HG02678 (cell line): ENCODE results near the gene MAMDC4.

ENCODE experiments used
- ATAC-seq: cut with Tn5 transposase; IDR thresholded peaks from one replicate; pipeline ENCODE4 v1.9.1; 2021; ENCODE audit warnings: mild to moderate bottlenecking, moderate library complexity; ENCODE audit not compliant: unreplicated experiment

MAMDC4 gene

DNA sequence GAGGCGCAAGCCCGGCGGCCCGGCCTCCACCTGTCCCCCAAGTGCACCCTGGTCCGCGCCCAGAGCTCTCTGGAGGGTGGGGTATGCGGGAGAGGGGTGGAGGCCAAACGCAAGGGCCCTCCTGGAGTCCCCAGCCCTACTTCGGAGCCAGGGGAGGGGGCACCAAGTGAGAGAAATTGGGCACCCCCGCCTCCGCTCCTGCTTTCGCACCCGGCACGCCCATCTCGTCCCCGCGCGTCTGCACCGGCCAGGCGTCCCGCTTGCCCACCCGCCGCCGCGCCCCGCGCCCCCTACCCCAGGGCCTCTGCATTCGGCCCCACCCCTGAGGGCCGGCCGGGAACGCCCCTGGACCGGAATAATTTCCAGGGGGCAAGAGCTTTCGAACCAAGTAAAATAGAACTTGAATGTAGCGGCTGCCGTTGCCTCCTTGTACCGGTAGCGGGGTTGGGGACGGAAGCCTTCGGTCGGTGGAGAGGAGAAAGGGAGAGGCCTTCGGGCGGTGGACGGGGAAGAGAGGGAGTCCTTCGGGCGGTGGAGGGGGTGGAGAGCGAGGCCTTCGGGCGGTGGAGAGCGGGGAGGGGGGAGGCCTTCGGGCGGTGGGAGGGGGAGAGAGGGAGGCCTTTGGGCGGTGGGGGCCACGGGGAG lies 3.6 kb upstream of the MAMDC4 start:
- ATAC-seq, result no peak

DNA sequence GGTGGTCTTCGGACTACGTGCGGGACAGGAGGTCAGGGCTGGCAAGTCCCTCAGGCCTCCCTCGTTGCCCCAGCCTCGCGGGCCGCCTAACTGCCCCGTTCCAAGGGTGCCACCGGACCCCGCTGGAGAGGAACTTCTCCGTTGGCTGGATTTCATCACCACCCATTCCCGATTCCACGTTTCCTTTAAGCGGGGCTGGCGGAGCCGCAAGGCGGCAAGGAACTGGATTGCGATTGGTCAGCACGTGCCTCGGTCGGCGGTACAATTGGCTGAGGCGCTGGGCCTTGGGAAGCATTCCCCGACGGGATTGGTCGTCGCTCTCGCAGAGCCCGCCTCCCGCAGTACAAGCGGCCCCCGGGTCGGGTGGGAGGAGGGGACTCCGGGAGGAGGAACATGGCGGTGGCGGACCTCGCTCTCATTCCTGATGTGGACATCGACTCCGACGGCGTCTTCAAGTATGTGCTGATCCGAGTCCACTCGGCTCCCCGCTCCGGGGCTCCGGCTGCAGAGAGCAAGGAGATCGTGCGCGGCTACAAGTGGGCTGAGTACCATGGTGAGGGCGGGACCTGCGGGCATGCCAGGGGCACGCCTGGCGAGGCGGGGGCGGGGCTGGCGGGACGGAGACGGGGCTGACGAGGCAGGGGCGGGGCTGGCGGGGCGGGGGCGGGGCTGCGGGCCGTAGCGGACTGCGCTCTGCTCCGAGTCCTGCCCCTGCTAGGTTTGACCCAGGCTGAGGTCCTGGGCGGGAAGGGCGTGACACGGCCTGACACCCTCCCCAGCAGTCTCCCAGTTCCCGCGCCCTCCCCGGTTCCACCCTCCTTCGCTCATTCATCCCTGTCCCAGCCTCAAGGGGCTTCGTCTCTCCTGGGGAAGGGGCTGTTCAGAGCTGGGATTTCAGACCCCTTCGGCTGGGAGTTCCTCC lies 2.8 kb upstream of the MAMDC4 start, which contains the start of gene PHPT1:
TSS of gene PHPT1 (plus strand) at position 372 of the 922 bp plus-strand sequence. CDS start at position 394, 22 bp downstream.
- ATAC-seq, result peak; percentile 79

DNA sequence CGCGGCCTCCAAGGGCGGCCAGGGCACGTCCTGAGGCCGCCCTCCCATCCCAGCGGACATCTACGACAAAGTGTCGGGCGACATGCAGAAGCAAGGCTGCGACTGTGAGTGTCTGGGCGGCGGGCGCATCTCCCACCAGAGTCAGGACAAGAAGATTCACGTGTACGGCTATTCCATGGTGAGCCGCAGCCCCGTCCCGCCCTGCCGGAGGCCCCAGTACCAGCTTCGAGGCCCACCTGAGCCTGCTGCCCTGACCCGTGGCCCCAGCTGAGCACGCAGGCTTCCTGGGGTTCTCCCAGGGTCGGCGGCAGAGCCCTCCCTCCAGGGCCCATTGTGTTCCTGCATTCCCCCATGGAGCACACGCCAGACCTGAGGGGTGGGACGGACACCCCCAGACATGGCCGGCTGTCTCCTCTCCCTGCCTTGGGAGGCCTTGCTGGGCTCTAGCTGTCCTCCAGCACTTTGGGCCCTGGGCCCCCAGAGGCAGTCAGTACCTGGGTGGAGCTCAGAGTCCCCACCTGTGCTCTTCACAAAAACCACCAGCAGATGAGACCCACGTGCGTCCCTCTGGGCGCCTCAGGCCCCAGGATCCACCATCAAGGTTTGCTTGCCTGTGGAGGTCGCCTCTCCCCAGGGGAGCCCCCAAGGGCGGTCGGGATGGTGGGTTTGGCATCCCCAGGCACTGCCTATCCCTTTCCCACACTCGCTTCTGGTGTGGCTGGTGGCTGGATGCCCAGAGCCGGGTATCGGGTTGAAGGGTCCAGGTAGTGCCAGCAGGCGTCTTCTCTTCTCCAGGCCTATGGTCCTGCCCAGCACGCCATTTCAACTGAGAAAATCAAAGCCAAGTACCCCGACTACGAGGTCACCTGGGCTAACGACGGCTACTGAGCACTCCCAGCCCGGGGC lies 1.9 kb upstream of the MAMDC4 start:
- no peak for ATAC-seq

DNA sequence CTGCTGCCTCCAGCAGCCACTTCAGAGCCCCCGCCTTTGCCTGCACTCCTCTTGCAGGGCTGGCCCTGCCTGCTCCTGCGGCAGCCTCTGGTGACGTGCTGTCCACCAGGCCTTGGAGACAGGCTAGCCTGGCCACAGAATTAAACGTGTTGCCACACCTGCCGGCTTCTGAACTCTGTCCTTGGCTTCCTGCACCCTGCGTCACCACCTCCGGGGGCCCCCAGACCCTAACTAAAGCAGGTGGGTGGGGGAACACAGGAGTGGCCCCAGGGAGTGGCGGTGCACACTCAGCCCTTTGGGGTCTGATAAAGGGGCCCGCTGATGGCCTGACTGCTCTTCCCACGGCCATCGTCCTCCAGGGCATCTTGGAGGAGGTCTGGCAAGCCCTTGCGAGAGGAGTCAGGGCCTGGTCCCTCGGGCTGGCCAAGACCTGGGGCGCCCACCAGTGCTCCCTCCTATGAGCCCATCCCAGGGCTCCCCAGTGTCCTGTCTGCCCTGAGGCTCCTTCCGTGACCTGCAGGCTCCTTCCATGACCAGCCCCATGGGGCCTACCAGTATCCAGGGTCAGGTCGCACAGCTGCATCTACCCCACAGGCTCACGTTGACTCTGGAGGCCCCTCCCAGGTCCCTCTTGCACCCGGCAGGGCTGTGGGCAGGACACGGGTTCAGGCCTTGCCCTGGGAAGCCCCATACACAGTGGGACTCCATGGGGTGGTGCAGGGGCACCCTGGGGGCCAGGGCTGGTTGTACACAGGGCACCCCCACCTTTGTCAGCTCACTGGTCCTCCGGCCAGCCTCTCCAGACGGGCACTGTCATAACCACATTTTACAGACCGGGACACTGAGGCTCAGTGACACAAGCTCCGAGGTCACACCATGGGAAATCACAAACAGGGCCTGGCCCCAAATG lies 1.0 kb upstream of the MAMDC4 start:
- no peak for ATAC-seq

DNA sequence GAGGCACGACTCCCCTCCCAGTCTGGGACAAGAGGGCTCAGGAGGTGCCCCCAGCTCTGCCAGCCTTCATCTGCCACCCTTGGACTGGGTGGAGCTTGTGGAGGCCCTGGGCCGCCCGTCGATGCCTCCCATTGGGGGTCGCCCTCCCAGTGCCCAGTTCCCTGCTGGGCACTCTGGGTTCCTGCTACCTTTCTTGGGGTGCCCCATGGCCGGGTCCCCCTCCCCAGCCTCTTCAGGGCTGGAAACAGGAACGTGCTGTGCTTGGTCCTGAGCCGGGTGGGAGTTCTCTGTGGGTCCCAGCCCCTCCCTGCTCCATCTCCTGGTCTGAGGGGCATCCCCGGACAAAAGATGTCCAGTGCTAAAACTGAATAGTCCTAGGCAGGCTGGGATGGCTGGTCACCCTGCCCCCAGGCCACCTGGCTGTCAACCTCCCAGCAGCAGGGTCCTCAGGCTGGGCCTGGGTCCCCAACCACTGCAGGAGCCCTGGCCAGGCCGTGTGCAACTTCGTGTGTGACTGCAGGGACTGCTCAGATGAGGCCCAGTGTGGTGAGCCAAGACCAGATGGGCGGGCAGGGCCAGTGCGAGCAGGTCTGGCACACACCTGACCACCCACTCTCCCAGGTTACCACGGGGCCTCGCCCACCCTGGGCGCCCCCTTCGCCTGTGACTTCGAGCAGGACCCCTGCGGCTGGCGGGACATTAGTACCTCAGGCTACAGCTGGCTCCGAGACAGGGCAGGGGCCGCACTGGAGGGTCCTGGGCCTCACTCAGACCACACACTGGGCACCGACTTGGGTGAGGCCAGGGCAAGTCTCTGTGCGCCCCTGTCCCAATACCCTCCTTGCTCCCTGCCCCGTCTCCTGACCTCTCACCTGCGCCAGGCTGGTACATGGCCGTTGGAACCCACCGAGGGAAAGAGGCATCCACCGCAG lies 784 bp downstream of the MAMDC4 start:
- no peak for ATAC-seq

DNA sequence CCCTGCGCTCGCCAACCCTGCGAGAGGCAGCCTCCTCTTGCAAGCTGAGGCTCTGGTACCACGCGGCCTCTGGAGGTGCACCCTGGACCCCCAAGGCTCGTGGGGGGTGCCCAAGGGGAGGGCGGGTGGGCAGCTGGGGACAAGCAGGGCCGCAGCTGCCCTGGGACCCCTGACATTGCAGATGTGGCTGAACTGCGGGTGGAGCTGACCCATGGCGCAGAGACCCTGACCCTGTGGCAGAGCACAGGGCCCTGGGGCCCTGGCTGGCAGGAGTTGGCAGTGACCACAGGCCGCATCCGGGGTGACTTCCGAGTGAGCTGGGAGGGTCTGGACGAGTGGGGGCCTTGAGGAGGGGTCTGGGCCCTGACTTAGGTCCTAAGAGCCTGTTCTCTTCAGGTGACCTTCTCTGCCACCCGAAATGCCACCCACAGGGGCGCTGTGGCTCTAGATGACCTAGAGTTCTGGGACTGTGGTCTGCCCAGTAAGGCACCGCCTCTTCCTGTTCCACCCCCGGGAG lies 1.5 kb downstream of the MAMDC4 start:
- ATAC-seq, result no peak

DNA sequence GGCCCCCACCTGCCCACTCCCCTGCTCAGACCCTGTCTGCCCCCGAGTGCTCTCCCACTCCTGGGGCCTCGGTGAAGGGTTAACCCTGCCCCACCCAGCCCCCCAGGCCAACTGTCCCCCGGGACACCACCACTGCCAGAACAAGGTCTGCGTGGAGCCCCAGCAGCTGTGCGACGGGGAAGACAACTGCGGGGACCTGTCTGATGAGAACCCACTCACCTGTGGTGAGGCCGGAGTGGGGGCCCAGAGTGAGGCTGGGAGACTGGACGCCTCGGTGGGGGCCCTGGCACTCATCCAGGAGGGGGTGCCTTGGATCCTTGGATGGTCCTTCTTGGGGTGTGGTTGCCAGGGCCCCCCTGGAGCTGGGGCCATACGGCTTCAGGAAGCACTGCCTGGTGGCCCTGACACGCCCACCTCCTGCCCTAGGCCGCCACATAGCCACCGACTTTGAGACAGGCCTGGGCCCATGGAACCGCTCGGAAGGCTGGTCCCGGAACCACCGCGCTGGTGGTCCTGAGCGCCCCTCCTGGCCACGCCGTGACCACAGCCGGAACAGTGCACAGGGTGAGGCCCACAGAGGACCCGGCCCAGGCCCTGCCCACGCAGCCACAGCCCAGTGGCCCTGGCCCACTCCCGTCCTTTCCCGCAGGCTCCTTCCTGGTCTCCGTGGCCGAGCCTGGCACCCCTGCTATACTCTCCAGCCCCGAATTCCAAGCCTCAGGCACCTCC lies 2.1 kb downstream of the MAMDC4 start:
- no peak for ATAC-seq

DNA sequence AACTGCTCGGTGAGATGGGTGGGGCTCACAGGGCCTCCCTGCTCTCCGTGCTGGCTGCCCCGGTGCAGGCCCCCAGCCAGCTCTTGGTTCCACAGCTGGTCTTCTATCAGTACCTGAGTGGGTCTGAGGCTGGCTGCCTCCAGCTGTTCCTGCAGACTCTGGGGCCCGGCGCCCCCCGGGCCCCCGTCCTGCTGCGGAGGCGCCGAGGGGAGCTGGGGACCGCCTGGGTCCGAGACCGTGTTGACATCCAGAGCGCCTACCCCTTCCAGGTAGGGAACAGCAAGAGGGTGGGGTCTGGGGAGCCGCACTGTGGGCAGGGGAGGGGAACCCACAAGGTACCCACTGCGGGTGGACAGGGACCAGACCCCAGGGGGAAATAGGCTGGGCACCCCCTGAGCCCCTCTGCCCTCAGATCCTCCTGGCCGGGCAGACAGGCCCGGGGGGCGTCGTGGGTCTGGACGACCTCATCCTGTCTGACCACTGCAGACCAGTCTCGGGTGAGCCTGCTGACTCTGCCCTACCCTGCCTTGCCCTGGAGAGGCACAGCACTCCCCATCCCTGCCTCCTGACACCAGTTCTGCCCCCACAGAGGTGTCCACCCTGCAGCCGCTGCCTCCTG lies 2.8 kb downstream of the MAMDC4 start:
- no peak for ATAC-seq

DNA sequence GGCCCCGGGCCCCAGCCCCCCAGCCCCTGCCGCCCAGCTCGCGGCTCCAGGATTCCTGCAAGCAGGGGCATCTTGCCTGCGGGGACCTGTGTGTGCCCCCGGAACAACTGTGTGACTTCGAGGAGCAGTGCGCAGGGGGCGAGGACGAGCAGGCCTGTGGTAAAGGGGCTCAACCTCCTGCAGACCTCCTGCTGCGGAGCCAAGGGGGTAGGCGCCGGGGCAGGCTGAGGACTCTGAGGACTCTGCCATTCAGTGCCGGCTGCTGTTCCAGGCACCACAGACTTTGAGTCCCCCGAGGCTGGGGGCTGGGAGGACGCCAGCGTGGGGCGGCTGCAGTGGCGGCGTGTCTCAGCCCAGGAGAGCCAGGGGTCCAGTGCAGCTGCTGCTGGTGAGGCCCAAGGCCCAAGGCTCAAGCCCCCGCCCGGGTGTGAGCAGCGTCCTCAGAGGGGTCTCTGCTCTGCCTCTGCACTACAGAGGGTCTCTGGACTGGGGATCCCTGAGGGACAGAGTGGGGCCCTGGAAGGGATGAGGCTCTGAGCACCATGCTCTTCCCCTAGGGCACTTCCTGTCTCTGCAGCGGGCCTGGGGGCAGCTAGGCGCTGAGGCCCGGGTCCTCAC lies 3.4 kb downstream of the MAMDC4 start:
- ATAC-seq, result no peak

DNA sequence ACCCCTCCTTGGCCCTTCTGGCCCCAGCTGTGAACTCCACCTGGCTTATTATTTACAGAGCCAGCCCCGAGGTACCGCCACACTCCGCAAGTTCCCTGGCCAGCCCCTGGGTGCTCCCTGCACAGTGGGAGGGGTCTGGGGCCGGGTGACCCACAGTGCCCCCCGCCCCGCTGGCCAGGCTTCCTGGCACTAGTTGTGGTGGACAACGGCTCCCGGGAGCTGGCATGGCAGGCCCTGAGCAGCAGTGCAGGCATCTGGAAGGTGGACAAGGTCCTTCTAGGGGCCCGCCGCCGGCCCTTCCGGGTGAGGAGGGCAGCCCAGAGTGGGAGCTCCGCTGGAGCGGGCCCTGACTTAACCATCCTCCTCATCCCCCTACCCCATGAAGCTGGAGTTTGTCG lies 3.9 kb downstream of the MAMDC4 start:
- ATAC-seq, result no peak

DNA sequence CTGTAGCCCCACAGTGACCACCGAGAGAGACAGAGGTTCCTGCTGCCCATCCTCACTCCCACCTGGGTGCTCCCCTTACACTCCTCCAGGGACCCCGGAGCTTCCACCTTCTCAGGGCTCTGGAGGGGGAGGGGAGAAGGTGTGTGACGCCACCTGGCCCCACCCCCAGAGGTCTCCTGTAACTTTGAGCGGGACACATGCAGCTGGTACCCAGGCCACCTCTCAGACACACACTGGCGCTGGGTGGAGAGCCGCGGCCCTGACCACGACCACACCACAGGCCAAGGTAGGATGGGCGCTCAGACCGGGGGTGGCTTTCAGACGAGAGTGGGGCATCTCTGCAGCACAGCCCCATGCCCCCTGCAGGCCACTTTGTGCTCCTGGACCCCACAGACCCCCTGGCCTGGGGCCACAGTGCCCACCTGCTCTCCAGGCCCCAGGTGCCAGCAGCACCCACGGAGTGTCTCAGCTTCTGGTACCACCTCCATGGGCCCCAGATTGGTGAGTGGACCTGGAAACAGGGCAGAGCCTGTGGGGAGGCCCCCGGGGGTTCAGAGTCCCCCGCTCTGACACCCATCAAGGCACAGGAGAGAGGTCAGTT lies 4.5 kb downstream of the MAMDC4 start:
- no peak for ATAC-seq

DNA sequence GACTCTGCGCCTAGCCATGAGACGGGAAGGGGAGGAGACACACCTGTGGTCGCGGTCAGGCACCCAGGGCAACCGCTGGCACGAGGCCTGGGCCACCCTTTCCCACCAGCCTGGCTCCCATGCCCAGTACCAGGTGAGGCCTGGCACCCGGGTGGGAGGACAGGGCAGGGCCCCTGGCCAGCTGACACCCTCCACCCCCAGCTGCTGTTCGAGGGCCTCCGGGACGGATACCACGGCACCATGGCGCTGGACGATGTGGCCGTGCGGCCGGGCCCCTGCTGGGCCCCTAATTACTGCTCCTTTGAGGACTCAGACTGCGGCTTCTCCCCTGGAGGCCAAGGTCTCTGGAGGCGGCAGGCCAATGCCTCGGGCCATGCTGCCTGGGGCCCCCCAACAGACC lies 5.0 kb downstream of the MAMDC4 start:
- no peak for ATAC-seq

DNA sequence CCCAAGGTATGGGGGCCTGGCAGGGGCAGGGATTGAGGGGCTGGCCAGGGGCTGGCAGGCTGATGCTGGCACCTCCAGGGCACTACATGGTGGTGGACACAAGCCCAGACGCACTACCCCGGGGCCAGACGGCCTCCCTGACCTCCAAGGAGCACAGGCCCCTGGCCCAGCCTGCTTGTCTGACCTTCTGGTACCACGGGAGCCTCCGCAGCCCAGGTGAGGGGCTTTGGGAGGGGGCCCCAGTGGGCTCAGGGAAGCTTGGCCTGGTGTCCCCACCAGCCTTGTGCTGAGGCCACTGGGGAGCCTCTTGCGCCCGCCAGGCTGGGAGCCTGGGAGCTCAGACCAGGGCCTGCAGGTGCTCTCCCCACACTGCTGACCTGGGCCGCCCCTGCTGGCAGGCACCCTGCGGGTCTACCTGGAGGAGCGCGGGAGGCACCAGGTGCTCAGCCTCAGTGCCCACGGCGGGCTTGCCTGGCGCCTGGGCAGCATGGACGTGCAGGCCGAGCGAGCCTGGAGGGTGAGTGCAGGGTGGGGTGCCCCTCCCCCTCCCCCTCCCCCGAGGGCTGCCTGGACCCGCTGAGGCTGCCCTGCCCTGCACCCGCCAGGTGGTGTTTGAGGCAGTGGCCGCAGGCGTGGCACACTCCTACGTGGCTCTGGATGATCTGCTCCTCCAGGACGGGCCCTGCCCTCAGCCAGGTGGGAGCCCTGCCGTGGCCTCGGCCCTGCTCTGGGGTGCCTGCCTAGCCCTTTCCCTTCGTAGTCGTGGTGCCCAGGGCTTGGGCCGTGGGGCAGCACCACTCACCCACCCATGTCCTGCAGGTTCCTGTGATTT lies 5.7 kb downstream of the MAMDC4 start:
- no peak for ATAC-seq

DNA sequence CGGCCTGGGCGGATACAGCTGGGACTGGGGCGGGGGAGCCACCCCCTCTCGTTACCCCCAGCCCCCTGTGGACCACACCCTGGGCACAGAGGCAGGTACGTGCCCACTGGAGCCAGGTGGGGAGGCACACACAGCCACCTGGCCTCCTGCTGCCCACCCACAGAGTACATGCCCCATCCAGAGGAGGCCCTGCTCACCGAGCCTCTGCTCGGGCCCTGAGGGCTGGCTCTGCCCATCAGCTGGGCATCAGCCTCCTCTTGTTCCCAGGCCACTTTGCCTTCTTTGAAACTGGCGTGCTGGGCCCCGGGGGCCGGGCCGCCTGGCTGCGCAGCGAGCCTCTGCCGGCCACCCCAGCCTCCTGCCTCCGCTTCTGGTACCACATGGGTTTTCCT lies 6.3 kb downstream of the MAMDC4 start:
- no peak for ATAC-seq

DNA sequence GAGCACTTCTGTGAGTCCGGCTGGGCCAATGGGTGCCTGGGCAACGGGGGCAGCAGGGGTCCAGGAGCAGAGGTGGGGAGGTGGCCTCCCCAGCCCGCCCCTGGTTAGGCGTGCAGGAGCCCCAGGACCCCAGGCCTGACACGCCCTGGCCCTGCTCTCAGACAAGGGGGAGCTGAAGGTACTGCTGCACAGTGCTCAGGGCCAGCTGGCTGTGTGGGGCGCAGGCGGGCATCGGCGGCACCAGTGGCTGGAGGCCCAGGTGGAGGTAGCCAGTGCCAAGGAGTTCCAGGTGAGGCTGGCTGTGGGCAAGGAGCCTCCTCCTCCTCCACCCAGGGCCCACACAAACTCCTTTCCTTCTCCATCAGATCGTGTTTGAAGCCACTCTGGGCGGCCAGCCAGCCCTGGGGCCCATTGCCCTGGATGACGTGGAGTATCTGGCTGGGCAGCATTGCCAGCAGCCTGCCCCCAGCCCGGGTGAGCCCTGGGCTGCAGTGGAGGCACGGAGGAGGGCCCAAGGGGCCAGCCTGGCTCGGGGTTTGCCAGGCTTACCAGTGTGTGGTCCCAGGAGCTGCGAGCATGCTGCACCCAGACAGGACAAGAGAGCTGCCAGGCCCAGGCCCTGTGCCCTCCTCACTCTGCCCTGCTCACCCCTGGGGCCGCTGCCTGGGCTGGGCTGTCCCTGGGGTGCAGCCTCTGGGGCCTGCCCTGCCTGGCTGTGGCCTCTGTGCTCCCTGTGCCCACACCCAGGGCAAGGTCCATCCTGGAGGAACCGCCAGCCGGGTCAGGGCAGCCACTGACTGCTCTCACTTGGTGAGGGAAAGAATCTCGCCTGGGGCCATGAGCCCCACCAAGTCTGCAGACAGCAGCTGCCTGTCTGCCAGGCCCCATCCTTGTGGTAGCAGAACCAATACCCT lies 7.0 kb downstream of the MAMDC4 start:
- ATAC-seq, result no peak
